K562 (cell line): ENCODE results near the gene PACRG. TPM values are rescaled to one million over a fixed set of nuclear protein-coding genes. Genes with fewer than 3 reads are reported as not detected.

Source experiments
- ATAC-seq: fragments of 200-7000 bp; cut with Tn5 transposase; 3 replicates; pipeline ENCODE4 v1.9.1; 2020; ENCODE audit warnings: moderate library complexity
- BruUV-seq: library from RNA; stranded (reverse); fragments of 400-500 nt; replicated peaks from 2 replicates; lab custom pipeline; 2021; lab: Mats Ljungman, UMichigan
- CTCF ChIA-PET: fragments of 300-600 bp; formaldehyde crosslinking; extraction: SDS; loops from one replicate; lab custom pipeline; 2021; ENCODE audit warnings: low intra/inter-chr PET ratio; lab: Yijun Ruan, JAX
- POLR2A ChIA-PET: fragments of 300-600, 350-650 bp; sonication (Branson Sonifier 250); formaldehyde crosslinking; extraction: SDS; loops from one replicate; lab custom pipeline; 2021; ENCODE audit warnings: antibody characterized with exemption, inconsistent platforms; lab: Yijun Ruan, JAX
- DNase-seq, 4 experiments: peaks; one replicate each; pipeline versions ENCODE4 v3.0.0 to v3.0.0-alpha.2; 2011 to 2018; ENCODE audit warnings: low spot score in 3 of 4, mixed read lengths in 3 of 4; ENCODE audit errors: extremely low read depth in 1 of 4
- FAIRE-seq: peaks from 2 replicates; lab custom pipeline; 2011; peaks lifted over from hg19 to GRCh38; lab: Jason Lieb, UNC
- H2AFZ ChIP-seq: 2 replicates; pipeline ENCODE4 v1.6.0; 2011; ENCODE audit warnings: low read depth, low read length, control low read depth, inconsistent platforms
- H3K27ac ChIP-seq: fragments of 200-600 bp; 3 replicates; pipeline ENCODE4 v1.8.0; 2011; ENCODE audit warnings: low read depth, mild to moderate bottlenecking, control low read depth, inconsistent platforms, low read length, moderate library complexity, mixed read lengths; ENCODE audit errors: extremely low read depth
- H3K27me3 ChIP-seq, 2 experiments: fragments of 300-600 bp in 1 of 2; 2 replicates in 1 of 2; 3 replicates in 1 of 2; pipeline versions ENCODE4 v1.6.0 to v1.8.0; 2011; ENCODE audit warnings: inconsistent platforms in 2 of 2, low read length in 2 of 2, mild to moderate bottlenecking in 1 of 2, mixed read lengths in 1 of 2, moderate library complexity in 1 of 2; ENCODE audit not compliant: control insufficient read depth in 2 of 2, insufficient read depth in 2 of 2
- H3K36me3 ChIP-seq: fragments of 300-600 bp; 3 replicates; pipeline ENCODE4 v1.8.0; 2011; ENCODE audit warnings: mild to moderate bottlenecking, low read length, inconsistent platforms; ENCODE audit not compliant: control insufficient read depth, insufficient read depth
- H3K4me1 ChIP-seq, 2 experiments: fragments of 200-600 bp in 1 of 2; replicated peaks in 1 of 2; 2 replicates in 1 of 2; 3 replicates in 1 of 2; pipeline versions ENCODE4 v1.5.1 to v1.8.0; 2011; ENCODE audit warnings: inconsistent platforms in 2 of 2, low read length in 2 of 2, mild to moderate bottlenecking in 1 of 2, mixed read lengths in 1 of 2, moderate library complexity in 1 of 2; ENCODE audit not compliant: control insufficient read depth in 2 of 2, insufficient read depth in 2 of 2
- H3K4me2 ChIP-seq: 2 replicates; pipeline ENCODE4 v1.6.1; 2011; ENCODE audit warnings: low read length, control low read depth, inconsistent platforms, mixed read lengths; ENCODE audit not compliant: insufficient read depth
- H3K4me3 ChIP-seq: fragments of 200-600 bp; sonication (generic), shearing (Covaris generic); 2 replicates; pipeline ENCODE4 v1.5.1; 2016; ENCODE audit warnings: control low read depth, inconsistent platforms
- H3K79me2 ChIP-seq: fragments of 200-600 bp; 3 replicates; pipeline ENCODE4 v1.8.0; 2011; ENCODE audit warnings: low read length, inconsistent platforms; ENCODE audit not compliant: control insufficient read depth, insufficient read depth
- H3K9ac ChIP-seq, 2 experiments: 2 replicates each; pipeline versions ENCODE4 v1.6.0 to v1.6.1; 2011; ENCODE audit warnings: low read depth in 2 of 2, low read length in 2 of 2, control low read depth in 1 of 2, inconsistent platforms in 1 of 2, mild to moderate bottlenecking in 1 of 2, mixed read lengths in 1 of 2; ENCODE audit not compliant: insufficient read depth in 1 of 2
- H3K9me1 ChIP-seq: one replicate; pipeline ENCODE4 v1.6.0; 2011; ENCODE audit warnings: inconsistent platforms, mild to moderate bottlenecking, low read length, moderate library complexity; ENCODE audit not compliant: control insufficient read depth, insufficient read depth
- H3K9me3 ChIP-seq: replicated peaks from 2 replicates; pipeline ENCODE4 v1.5.1; 2011; ENCODE audit warnings: low read depth, low read length, inconsistent platforms; ENCODE audit not compliant: control insufficient read depth, insufficient read depth
- H4K20me1 ChIP-seq: replicated peaks from 2 replicates; pipeline ENCODE4 v1.6.1; 2011; ENCODE audit warnings: low read length, inconsistent platforms, mixed read lengths; ENCODE audit not compliant: control insufficient read depth, insufficient read depth
- BCLAF1 ChIP-seq, 2 experiments: fragments of 450-650 bp in 1 of 2; IDR thresholded peaks; 2 replicates each; pipeline ENCODE4 v1.6.1; 2011 to 2017; ENCODE audit warnings: low read depth in 2 of 2, antibody characterized with exemption in 1 of 2, borderline replicate concordance in 1 of 2, low read length in 1 of 2, mild to moderate bottlenecking in 1 of 2, mixed read lengths in 1 of 2; ENCODE audit not compliant: control insufficient read depth in 1 of 2
- CBX2 ChIP-seq: fragments of 200-600 bp; sonication (generic); IDR thresholded peaks from one replicate; pipeline ENCODE4 v1.6.1; 2012; ENCODE audit warnings: mild to moderate bottlenecking, low read length, inconsistent platforms; ENCODE audit not compliant: insufficient read depth, poor library complexity, severe bottlenecking
- CHD4 ChIP-seq: fragments of 200-600 bp; sonication (generic); IDR thresholded peaks from 3 replicates; pipeline ENCODE4 v1.6.1; 2012; ENCODE audit warnings: low read depth, mild to moderate bottlenecking, mixed read lengths, low read length, inconsistent platforms; ENCODE audit not compliant: insufficient read depth, insufficient replicate concordance, poor library complexity, severe bottlenecking
- GTF2F1 ChIP-seq: IDR thresholded peaks from 2 replicates; pipeline ENCODE4 v1.6.1; 2011; ENCODE audit warnings: low read depth, low read length, improper control_type of control experiment
- HCFC1 ChIP-seq: IDR thresholded peaks from 2 replicates; pipeline ENCODE4 v1.6.1; 2012; ENCODE audit warnings: low read depth, low read length, improper control_type of control experiment
- NCOA6 ChIP-seq: fragments of 450-650 bp; IDR thresholded peaks from 2 replicates; pipeline ENCODE4 v1.6.1; 2017; ENCODE audit warnings: mild to moderate bottlenecking
- PCBP1 ChIP-seq: fragments of 200-400 bp; formaldehyde crosslinking; IDR thresholded peaks from 2 replicates; pipeline ENCODE4 v1.6.1; 2018; ENCODE audit warnings: mild to moderate bottlenecking, low read depth, low read length; ENCODE audit not compliant: poor library complexity, severe bottlenecking
- PHF8 ChIP-seq: fragments of 200-600 bp; sonication (generic); IDR thresholded peaks from 2 replicates; pipeline ENCODE4 v1.6.1; 2012; ENCODE audit warnings: mixed run types, mild to moderate bottlenecking, inconsistent platforms, low read length, moderate library complexity, borderline replicate concordance
- POLR2A ChIP-seq: fragments of 450-650 bp; conservative IDR thresholded peaks from 2 replicates; pipeline ENCODE4 v1.6.1; 2016
- STAT5B ChIP-seq: fragments of 250-450 bp; sonication (Bioruptor Pico); IDR thresholded peaks from 2 replicates; pipeline ENCODE4 v1.8.0; 2021; ENCODE audit warnings: mild to moderate bottlenecking, inconsistent platforms
- WGBS: fragments of 100-300 bp; shearing (Covaris generic); methylation state at CpG from one replicate; pipeline ENCODE4 v1.1.6; 2016; ENCODE audit warnings: low coverage, mixed read lengths; ENCODE audit not compliant: insufficient coverage; ENCODE audit errors: missing lambda C conversion rate; 5-methylcytosine and 5-hydroxymethylcytosine counted together
- in situ Hi-C: fragments of 300-500 bp; cut with MboI; formaldehyde crosslinking; loops from 4 replicates; pipeline ENCODE4 v1.15.0; 2018; ENCODE audit warnings: inconsistent platforms, mixed read lengths
- intact Hi-C: fragments of 100-400 bp; cut with micrococcal nuclease; formaldehyde crosslinking; loops from 2 replicates; pipeline ENCODE4 v1.14.2; 2022
- polyA plus RNA-seq, 8 experiments: library from polyadenylated mRNA; depleted of rRNA in 4 of 8; stranded (reverse) in 5 of 8; unstranded in 3 of 8; fragments of >200 nt; fragmentation: Nextera tagmentation in 2 of 8; fragmentation: Illumina TruSeq in 1 of 8; extraction: Ambion mirVana in 2 of 8; extraction: Trizol in 1 of 8; gene quantifications; 2 replicates each; pipeline versions ENCODE4 v1.2.1 to v1.2.3, GENCODE V29; 2011 to 2014; ENCODE audit warnings: inconsistent platforms in 1 of 8, missing spikeins in 1 of 8
- total RNA-seq, 7 experiments: library from RNA; depleted of rRNA in 6 of 7; stranded (reverse); fragments of >200 nt in 6 of 7; fragmentation: Illumina TruSeq in 2 of 7; extraction: Trizol in 2 of 7; gene quantifications; 2 replicates each; pipeline versions ENCODE4 v1.2.1 to v1.2.3, GENCODE V29; 2011 to 2021; ENCODE audit warnings: low replicate concordance in 1 of 7

Gene PACRG
- total and polyA plus RNA-seq, 9 of the 15 experiments (the other 6 are each of a cell fraction or from before 2014, with no cell fraction given): 0.04 TPM; not detected in 8

- TF ChIP-seq GTF2F1: no peak
- BruUV-seq: no TSS peak
- Histone ChIP-seq H3K9ac (no peak overlapping the region), H3K4me2 (no peak overlapping the region), H3K9me1 (no peaks in the 10 kb centered on the region), H3K4me1 (peaks cover 3 to 4% of the 10 kb centered on the region in 2 experiments; a peak in 4 of 5 replicates), H3K4me3 (no peak overlapping the region), H3K27ac (no peak overlapping the region), H4K20me1 (no peaks in the 10 kb centered on the region), H3K79me2 (no peaks in the 10 kb centered on the region), H2AFZ (no peak overlapping the region), H3K36me3 (no peaks in the 10 kb centered on the region), H3K9me3 (no peaks in the 10 kb centered on the region), H3K27me3 (peaks cover 48 to 82% of the 10 kb centered on the region in 2 experiments)
- no peak for FAIRE-seq
- POLR2A ChIA-PET: no interaction called here
- intact Hi-C loops: no loop called here
- WGBS: 3% methylated on average over 6 of the region's 6 CpGs
- no peak for ATAC-seq
- in situ Hi-C loops: no loop called here
- CTCF ChIA-PET: no interaction called here
- DNase-seq: no peak
Observed at GRCh38 chr6:163351013-163351412, 623.2 kb downstream of the PACRG start.

GRCh38 chr6:163352011-163352685 is 624.4 kb downstream of the PACRG start:
- H3K4me1 ChIP-seq: peaks cover 0 to 4% of the 10 kb centered on the region in 2 experiments; a peak in 3 of 5 replicates
- no peak overlapping the region for H3K4me3 ChIP-seq
- intact Hi-C loops (no loop called here), in situ Hi-C loops (no loop called here)
- H4K20me1 ChIP-seq: no peaks in the 10 kb centered on the region
- no peaks in the 10 kb centered on the region for H3K36me3 ChIP-seq
- CTCF ChIA-PET: no interaction called here
- no peaks in the 10 kb centered on the region for H3K9me1 ChIP-seq
- no peak overlapping the region for H3K27ac ChIP-seq
- no peak overlapping the region for H2AFZ ChIP-seq
- TF ChIP-seq NCOA6 (no peak), STAT5B (CRISPR knock-in tag) (no peak), CHD4 (no peak), BCLAF1 (IDR thresholded peaks at IDR 0.05; ENCODE audit: borderline replicate concordance in 1 of 2, control insufficient read depth in 1 of 2, low read depth in 2 of 2, low read length in 1 of 2) (no peak), PHF8 (no peak), PCBP1 (no peak), HCFC1 (no peak), POLR2A (no peak), CBX2 (no peak)
- TF ChIP-seq, all 486 proteins: peak for 0
- WGBS: 18% methylated on average over 16 of the region's 16 CpGs
- DNase-seq (no peak), ATAC-seq (no peak), FAIRE-seq (no peak)
- no TSS peak for BruUV-seq
- Histone ChIP-seq H3K4me2 (no peak overlapping the region), H3K27me3 (peaks cover 45 to 77% of the 10 kb centered on the region in 2 experiments), H3K9ac (no peak overlapping the region), H3K9me3 (no peaks in the 10 kb centered on the region), H3K79me2 (no peaks in the 10 kb centered on the region)
- POLR2A ChIA-PET: interaction anchor here (0.7 kb wide), 1 partner anchor 9 kb away, joined by 4 read pairs; no protein-coding TSS in a partner anchor
